HG03520 (cell line): Measurements from ENCODE around the gene DCBLD1.
"Not testable (repeated sequence)": the region's sequence is repeated elsewhere in the genome, so short reads cannot be mapped to it uniquely, and the experiment has no call there.

Source experiments
- ATAC-seq: cut with Tn5 transposase; IDR thresholded peaks from one replicate; pipeline ENCODE4 v1.9.1; 2021; ENCODE audit warnings: mild to moderate bottlenecking, moderate library complexity; ENCODE audit not compliant: unreplicated experiment

DCBLD1 gene

DNA sequence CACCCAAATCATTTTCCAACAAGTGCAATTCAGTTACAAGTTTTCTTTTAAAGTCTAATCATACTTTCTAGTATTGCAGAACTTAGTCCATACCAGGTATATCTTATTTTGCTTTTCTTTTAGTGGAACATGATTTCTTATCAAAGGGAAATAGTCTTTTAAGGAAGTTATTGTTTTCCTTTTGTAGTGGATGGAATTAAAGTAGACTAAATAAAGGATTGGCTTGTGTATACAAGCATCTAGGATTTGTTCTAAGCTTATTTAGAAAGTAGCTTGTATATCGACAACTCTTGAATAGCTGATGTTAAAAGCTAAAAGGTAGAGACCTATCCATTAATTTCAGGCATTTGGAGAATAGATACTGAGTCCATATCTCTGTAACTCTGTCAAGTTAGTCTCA, 14.8 kb downstream of the DCBLD1 start:
- ATAC-seq, result no peak

- no peak for ATAC-seq
These were observed 15.7 kb downstream of the DCBLD1 start for GRCh38 chr6:117498159-117498558.

DNA sequence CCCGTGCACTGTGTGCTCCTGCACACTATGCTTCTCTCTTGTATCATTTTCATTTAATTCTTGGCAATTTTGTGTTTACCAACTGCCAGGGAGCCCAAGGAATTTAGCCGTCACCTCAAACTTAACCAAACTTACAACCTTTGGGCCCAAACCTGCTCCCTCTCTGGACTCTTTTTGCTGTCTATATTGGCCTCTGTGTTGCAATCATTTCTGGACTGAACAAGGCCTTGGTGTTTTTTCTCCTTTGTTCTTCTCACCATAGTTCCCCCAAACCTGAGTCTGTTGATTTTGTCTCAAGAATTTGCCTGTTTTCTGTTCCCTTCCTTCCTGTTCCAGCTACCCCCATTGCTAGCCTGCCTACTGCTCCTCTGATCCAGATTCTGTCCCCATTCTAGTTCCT, 19.2 kb downstream of the DCBLD1 start:
- ATAC-seq, result no peak

- no peak for ATAC-seq
These were observed 20.1 kb downstream of the DCBLD1 start for GRCh38 chr6:117502580-117502979.

DNA sequence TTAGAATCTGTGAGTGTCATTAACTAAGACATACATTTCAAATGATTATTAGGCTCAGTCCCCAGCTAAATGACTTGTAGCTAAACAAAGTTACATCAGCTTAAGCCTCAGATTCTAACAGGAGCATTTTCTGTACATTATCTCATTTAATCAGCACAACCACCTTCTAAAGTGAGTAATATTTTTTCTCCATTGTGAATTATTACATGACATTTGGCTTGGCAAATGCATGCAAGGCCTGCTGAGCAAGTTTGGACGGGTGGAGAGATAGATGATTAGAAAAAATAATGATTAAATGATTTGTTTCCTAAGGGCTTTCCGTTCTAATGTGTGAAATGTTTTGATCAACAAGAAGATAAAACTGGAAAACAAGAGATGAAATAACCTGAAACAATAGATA, 20.7 kb downstream of the DCBLD1 start:
- ATAC-seq, result no peak

GRCh38 chr6:117504478-117505144, 22.1 kb downstream of the DCBLD1 start:
- ATAC-seq, result no peak

GRCh38 chr6:117505311-117505710, 22.8 kb downstream of the DCBLD1 start:
- ATAC-seq, result no peak

- no peak for ATAC-seq
These were observed 23.8 kb downstream of the DCBLD1 start for GRCh38 chr6:117506180-117506835.

DNA sequence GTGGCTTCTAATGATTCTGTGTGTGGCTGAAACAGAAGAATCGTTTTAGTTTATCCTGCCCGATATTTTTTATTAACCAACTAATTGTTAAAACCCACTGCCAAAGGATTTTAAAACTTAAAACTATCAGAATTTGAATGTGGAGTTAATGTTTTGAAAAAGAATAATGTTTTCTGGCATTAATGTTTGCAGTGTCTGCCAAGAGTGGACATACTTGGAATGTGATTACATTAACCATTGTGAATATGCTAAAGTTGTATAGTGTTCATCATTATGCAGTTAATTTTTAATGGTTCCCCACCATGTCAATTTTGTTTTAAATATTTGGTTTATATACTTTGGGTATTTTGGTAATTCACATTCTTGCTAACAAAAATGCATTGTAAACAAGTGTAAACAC, 24.4 kb downstream of the DCBLD1 start:
- no peak for ATAC-seq

DNA sequence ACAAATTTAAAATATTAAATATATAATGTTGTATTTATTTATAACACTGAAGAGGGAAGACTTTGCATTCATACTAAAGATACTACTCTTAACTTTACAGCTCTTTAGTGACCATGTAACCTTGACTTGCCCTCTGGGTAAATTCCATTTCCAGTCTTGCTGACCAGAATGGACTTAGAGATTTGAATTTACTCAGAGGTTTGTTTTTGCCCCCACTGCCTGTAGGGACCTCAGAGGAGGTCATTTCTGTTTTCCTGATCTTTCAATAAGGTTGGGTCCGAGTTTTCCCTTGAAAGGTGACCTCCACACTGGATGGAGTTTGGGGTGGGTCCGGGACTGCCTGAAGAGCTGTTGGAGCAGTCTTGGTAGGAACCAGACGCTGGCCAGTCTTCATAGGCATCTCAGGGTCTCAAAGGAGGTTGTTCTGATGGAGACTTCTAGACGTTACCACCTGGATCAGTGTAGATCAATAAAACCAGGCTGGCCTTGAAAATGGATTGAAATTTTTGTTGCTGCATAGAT, 26.0 kb downstream of the DCBLD1 start:
- ATAC-seq, result no peak

GRCh38 chr6:117509021-117509420, 26.5 kb downstream of the DCBLD1 start:
- ATAC-seq, result no peak

DNA sequence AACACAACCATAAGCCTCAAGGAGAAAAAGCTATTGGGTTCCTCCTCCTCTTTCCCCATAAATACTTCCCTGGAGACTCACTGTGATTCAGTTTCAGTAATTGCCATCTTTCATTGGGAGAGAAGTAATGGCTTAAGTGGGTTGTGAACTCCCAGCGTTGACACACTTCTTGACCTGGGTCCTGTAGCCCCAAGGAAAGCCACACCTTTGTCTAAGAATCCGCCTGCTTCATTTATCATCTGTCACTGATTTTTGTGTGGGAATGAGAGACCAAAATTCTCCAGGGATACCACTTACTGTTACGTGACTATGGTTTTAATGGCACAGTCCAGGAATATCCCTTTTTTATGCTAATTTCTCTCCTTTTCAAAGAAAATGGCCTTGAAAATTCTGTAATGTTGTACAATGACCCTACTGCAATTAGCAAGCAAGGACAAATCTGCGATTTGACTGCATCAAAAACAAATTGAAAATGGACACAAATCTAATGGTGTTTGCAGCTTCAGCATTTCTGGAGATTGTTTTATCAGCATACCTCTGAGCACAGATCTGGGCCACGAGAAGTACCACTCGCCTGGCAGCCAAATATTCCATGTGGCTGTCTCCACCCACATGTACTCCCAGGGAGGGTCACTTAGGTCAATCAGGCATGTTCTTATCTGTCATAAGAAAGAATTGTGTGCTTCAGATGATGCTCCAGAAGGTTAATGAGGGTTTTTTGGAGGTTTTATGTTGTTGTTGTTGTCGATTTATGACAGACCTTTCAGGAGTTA, 29.8 kb downstream of the DCBLD1 start:
- ATAC-seq, result no peak

- no peak for ATAC-seq
These were observed 30.6 kb downstream of the DCBLD1 start for GRCh38 chr6:117512987-117513573.

GRCh38 chr6:117513778-117514365, 31.4 kb downstream of the DCBLD1 start:
- no peak for ATAC-seq

GRCh38 chr6:117514655-117515054, 32.2 kb downstream of the DCBLD1 start:
- ATAC-seq, result no peak

GRCh38 chr6:117515326-117515725, 32.9 kb downstream of the DCBLD1 start:
- ATAC-seq, result no peak

DNA sequence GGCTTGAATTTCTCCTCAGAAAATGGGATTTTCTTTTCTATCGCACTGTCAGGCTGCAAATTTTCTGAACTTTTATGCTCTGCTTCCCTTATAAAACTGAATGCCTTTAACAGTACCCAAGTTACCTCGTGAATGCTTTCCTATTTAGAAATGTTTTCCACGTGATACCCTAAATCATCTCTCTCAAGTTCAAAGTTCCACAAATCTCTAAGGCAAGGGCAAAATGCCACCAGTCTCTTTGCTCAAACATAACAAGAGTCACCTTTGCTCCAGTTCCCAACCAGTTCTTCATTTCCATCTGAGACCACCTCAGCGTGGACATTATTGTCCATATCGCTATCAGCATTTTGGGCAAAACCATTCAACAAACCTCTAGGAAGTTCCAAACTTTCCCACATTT, 35.5 kb downstream of the DCBLD1 start:
- not testable (repeated sequence) for ATAC-seq

DNA sequence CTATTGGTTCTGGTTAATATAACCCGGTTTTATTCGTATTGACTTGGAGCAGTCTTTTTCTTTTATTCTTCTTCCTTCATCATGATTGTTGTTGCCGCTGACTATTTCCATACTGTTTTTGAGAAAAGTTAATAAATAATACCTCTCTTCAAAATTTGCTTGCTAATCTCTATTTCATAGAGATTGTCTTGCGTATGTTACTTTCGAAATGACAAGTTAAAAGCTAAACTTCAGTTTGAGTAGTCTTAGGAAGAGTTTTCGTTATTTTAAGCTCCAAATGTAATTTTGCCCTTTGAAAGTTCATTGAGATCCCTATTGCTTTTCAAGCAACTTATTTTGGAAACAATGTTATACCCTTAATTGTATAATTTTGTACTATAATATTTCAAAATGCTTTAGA, 36.4 kb downstream of the DCBLD1 start:
- no peak for ATAC-seq

DNA sequence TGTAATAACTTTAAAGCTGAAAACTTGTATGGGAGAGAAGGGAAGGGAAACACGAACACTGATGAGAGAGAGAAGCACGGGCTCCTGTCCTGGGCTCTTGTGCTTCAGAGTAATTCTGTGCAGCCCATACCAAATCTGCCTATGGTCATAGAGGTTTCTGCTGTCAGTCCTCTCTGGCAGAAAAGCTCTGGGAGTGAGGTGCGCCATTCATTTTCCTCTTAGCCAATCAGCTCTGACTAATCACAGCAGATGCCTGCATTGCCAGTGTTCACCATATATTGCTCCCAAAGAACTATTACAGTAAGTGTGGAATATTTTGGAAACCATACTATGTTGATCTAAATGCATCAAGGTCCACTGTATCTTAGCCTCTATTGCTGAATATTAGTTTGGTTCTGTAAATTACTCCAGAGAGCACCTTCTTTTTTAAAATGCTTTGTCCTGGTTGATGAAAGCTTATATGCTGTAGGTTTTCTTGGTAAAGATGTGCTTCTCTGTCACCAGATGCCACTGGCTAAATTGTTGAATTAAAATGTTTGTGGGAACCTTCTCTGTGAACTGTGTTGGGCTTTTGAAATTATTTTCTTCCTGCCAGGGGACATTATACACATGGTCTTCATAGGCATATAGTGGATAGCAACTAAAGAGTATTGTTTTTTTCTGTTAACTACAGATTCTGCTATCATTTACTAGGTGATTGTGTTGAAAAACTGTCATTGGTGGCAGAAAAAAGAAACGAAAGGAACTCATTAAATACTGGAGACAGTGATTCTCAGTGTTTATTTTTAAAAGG, 38.3 kb downstream of the DCBLD1 start:
- ATAC-seq, result no peak

DNA sequence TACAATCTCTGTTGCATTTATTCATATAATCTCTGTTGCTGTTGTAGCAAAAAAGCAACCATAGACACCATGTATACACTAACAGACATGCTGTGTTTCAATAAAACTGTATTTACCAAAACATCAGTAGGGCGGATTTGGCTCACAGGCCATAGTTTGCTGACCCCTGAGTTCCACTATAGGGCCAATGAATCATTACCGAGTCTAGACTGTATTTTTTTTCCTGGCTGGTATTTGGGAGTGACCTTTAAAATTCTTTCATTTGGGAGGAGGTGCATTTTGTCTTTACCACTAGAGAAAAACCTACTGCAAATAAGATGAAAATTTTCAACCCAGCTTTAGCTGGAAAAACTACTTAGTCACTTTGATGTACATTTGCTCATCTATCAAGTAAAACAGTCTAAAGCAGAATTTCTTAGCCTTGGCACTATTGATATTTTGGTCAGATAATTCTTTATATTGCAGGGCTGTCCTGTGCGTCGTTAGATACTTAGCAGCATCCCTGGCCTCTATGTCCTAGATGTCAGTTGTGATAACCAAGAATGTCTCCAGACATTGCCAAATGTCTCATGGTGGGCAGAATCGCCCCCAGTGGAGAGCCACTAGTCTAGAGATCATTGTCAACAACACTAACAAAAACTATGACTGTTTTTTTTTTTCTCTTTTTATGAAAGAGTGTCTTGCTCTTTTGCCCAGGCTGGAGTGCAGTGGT, 39.5 kb downstream of the DCBLD1 start:
- no peak for ATAC-seq
